AG08395 (cell line): ENCODE results near the gene SERPINA4.
"Not testable (repeated sequence)": the region's sequence is repeated elsewhere in the genome, so short reads cannot be mapped to it uniquely, and the experiment has no call there.

ENCODE experiments used
- DNase-seq: peaks from one replicate; pipeline ENCODE4 v3.0.0; 2012; ENCODE audit warnings: mixed read lengths, low spot score

The SERPINA4 gene

GRCh38 chr14:94592457-94592856, 31.2 kb downstream of the SERPINA4 start:
- no peak for DNase-seq

- DNase-seq, result no peak
These were observed 32.1 kb downstream of the SERPINA4 start for GRCh38 chr14:94593376-94593748.

GRCh38 chr14:94593749-94594431, 32.6 kb downstream of the SERPINA4 start:
- DNase-seq, result no peak

DNA sequence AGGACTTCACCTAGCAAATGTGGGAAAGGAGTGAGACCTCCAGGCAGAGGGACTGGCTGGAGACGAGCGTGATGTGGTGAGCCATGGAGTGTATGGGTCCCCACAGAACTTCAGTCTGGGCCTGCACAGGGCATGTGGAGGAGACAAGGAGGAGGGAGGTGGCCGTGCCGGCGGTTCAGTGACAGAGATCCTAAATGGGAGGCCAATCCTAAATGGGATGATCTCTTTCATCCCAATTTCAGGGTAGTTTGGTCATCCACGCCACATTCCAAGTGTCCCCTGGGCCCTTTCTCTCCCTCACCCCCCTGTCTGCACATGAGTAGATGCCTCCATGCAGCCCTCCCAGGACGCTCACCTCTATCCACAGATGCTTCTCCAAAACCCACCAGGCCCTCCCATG, 33.2 kb downstream of the SERPINA4 start:
- no peak for DNase-seq

DNA sequence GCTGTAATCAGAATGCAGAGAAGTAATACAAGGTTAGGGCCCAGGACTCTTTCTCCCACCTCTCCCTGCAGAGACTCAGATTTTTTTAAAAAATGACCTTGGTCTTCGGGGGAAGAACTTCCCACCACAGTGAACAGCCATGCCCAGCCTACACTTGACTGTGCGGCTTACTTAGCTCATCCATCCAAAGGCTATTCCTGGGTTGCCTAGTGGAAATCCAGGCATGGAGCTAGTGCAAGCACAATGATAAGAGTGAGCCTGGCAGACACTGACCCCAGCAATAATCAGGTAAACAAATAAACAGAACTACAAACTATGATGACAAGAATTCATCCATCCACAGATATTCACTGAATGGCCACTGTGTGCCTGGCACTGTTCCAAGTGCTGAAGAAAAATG, 34.7 kb downstream of the SERPINA4 start:
- DNase-seq, result no peak

- no peak for DNase-seq
These were observed 35.1 kb downstream of the SERPINA4 start for GRCh38 chr14:94596361-94596760.

- DNase-seq, result no peak
These were observed 36.5 kb downstream of the SERPINA4 start for GRCh38 chr14:94597788-94598187.

GRCh38 chr14:94598506-94598815, 37.2 kb downstream of the SERPINA4 start:
- DNase-seq, result no peak

DNA sequence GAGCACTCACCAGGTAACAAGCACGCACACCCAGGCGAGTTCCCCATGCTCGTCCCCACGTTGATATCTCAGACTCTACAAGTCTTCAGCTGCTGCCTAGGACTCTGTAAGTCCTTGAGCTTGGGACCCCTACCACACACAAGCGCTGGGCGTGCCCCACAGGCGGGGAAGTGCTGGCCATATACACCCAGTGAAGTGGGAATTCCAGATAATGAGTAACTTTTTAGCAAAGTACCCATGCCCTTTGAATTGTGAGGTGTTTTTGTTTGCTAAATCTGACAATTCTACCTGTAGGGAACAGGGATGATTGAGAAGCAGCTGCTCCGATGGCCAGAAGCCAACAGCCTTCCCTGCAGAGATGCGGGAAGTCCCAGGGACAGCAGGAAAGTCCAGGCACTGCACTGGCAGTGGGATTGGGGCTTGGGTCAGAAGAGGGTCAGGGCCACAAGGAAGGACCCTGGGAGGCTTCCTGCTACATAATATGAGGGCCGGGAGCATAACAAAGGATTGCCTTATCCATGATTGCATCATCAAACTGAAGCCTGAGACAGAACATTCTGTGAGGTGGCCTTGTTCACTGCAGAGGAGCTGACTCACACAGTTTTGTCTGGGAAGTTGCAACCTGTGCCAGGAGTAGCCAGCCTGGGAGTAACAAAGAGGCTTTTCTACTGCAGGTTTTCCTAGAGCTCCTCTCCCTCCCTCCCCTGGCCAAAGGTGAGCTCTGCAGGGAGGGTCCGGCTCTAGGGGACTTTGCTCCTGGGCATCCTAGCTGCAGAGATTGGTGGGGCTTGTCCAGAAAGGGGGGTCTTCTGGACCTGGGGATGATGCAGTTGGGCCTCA, 37.8 kb downstream of the SERPINA4 start:
- DNase-seq, result peak; percentile 91

DNA sequence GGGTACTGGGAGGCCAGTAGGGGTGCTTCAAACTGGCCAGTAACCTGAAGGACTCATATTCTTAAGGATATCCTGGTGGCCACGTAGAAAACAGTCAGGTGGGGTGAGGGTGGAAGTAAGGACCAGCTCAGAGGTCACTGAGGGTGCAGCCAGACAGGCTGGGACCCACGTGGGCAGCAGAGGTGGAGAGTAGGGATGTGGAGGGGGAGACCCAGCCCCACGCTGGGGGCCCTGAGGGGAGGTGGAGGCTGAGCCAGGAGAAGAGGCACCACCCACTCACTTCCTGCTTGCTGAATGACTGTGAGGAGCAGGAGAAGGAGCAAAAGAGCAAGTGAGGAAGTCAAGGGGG, 38.4 kb downstream of the SERPINA4 start:
- DNase-seq, result no peak

DNA sequence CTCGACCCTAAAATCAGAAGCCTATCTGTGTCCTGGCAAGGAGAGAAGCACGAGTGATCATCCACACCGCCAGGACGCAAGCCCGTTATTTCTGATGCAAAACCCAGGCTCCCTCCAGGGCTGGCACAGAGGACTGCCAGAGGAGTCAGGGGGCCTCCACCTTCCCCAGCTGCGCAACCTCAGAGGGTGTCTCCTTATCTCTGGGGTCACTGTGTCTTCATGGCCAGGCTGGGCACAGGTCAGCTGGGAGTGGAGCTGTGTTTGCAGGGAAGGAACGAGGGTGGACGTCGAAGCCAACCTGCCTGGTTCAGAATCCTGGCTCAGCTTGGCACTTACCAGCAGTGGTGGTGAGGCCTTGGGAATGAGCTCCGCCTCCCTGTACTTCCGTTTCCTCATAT, 38.9 kb downstream of the SERPINA4 start:
- no peak for DNase-seq

DNA sequence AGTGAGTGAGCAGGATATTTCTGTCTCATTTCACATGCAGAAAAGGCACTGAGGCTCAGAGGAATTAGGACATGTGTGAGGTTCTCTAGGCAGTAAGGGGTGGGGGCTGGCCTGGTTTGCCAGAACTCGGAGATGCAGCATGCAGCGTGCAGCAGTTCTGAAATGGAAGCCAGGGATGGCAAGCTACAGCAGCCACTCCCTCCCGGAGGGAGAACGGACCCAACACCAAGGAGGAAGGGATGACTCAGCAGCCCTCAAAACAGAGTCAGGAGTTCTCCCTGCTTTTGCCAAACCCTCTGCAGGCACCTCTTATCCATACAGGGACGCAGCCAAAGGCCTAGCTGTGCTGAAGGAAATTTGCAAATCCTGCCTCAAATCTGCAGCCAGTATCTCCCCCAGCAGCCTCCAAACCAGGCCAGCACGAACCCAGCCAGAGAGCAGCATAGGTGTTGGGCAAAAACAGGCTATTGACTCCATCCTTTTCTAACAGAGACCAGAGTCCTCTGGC, 40.7 kb downstream of the SERPINA4 start:
- peak; percentile 92 for DNase-seq

DNA sequence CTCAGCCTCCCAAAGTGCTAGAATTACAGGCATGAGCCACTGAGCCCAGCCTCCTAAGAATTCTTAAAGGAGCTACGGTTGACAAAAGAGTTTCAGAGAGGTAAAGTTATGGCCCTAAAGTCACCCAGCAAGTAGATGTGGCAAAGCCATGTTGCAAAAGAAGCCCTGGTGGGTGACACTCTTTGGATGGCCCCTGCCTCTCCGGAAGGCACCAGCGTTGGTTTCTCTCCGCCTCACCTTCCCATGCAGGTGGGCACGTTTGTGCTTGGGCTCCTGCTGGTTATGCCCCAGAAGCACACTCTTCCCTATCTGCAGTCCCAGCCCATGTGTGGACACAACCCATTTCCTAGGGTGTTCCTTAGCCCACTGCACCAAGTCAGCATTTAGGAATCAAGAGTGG, 41.5 kb downstream of the SERPINA4 start:
- no peak for DNase-seq

DNA sequence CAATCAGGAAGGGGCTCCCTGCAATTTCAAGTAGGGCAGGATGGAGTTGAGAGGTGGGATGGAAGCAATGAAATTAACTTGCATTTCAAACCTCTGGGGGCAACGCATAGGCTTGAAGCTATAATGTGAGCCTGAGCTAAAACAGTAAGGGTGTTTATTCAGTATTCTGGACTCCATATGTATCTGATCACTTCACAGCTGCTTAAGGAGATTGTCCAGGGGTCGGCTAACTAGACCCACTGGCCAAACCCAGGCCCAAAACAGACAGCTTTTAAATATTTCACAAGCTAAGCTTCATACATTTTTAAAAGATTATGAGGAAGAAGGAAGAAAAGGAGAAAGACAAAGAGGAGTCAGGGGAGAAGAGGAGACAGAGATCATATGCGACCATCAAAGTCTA, 44.1 kb downstream of the SERPINA4 start:
- no peak for DNase-seq

- not testable (repeated sequence) for DNase-seq
These were observed 47.7 kb downstream of the SERPINA4 start for GRCh38 chr14:94608966-94609365.

DNA sequence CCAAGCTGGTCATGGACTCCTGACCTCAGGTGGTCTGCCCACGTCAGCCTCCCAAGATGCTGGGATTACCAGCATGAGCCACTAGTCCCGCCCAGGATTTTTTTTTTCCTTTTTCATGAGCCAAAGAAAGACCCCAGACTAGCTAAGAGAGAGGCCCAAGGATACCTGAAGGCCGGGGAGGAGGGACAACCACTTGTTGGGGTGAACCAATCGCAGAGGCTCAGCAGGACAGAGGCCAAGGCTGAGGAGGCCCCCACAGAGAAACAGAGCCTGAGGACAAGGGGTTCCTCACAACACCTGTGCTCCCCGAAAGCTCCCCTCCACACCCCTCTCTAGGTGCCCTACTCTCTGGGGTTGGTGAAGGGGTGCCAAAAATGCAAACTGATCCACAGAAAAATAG, 49.9 kb downstream of the SERPINA4 start:
- DNase-seq, result no peak

GRCh38 chr14:94612174-94612573, 50.9 kb downstream of the SERPINA4 start, which contains the start of gene SERPINA3:
Gene SERPINA3 (plus strand): TSS chr14:94612391. CDS start chr14:94614442, 2,051 bp downstream.
- peak; percentile 9 for DNase-seq

GRCh38 chr14:94612580-94613554, 51.6 kb downstream of the SERPINA4 start:
- no peak for DNase-seq

- DNase-seq, result no peak
These were observed 52.7 kb downstream of the SERPINA4 start for GRCh38 chr14:94613720-94614644.

DNA sequence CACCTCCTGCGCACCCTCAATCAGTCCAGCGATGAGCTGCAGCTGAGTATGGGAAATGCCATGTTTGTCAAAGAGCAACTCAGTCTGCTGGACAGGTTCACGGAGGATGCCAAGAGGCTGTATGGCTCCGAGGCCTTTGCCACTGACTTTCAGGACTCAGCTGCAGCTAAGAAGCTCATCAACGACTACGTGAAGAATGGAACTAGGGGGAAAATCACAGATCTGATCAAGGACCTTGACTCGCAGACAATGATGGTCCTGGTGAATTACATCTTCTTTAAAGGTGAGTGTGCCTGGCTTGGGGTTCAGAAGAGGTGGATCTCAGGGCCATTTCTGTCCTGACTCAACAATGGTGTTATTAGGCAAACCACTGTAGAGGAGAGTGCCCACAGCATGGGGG, 53.6 kb downstream of the SERPINA4 start:
- DNase-seq, result no peak

GRCh38 chr14:94615254-94615653, 54.0 kb downstream of the SERPINA4 start:
- DNase-seq, result no peak
